GM11168 (cell line): Measurements from ENCODE around the gene CDCA7.

Source experiments
- in situ Hi-C: fragments of 300-500 bp; cut with MboI; formaldehyde crosslinking; loops from one replicate; pipeline ENCODE4 v1.12.0; 2022; ENCODE audit warnings: low sequenced_read_pairs; ENCODE audit not compliant: unreplicated experiment

CDCA7 gene

GRCh38 chr2:173400760-173401159 is 46.1 kb downstream of the CDCA7 start:
- in situ Hi-C loops = loop anchor here (5.0 to 25.0 kb wide), 2 partner anchors 662 to 942 kb away; no protein-coding TSS in a partner anchor

GRCh38 chr2:173401716-173402326 is 47.1 kb downstream of the CDCA7 start:
- in situ Hi-C loops = loop anchor here (5.0 to 25.0 kb wide), 2 partner anchors 660 to 940 kb away; no protein-coding TSS in a partner anchor

- in situ Hi-C loops = loop anchor here (5.0 to 25.0 kb wide), 2 partner anchors 660 to 940 kb away; no protein-coding TSS in a partner anchor
Observed at GRCh38 chr2:173402405-173402974, 47.8 kb downstream of the CDCA7 start.

GRCh38 chr2:173404841-173405750 is 50.4 kb downstream of the CDCA7 start:
- in situ Hi-C loops = loop anchor here (5.0 to 25.0 kb wide), 2 partner anchors 657 to 937 kb away; no protein-coding TSS in a partner anchor

GRCh38 chr2:173407176-173407575 is 52.5 kb downstream of the CDCA7 start:
- in situ Hi-C loops = loop anchor here (25.0 kb wide), 1 partner anchor 655 kb away; no protein-coding TSS in a partner anchor

- in situ Hi-C loops = loop anchor here (25.0 kb wide), 1 partner anchor 655 kb away; no protein-coding TSS in a partner anchor
Observed at GRCh38 chr2:173407646-173408045, 53.0 kb downstream of the CDCA7 start.

- in situ Hi-C loops = loop anchor here (25.0 kb wide), 1 partner anchor 652 kb away; no protein-coding TSS in a partner anchor
Observed at GRCh38 chr2:173410579-173410978, 55.9 kb downstream of the CDCA7 start.

- in situ Hi-C loops = loop anchor here (25.0 kb wide), 1 partner anchor 650 kb away; no protein-coding TSS in a partner anchor
Observed at GRCh38 chr2:173412628-173413027, 58.0 kb downstream of the CDCA7 start.

- in situ Hi-C loops = loop anchor here (25.0 kb wide), 1 partner anchor 647 kb away; no protein-coding TSS in a partner anchor
Observed at GRCh38 chr2:173414823-173415322, 60.2 kb downstream of the CDCA7 start.

GRCh38 chr2:173415431-173416381 is 61.0 kb downstream of the CDCA7 start:
- in situ Hi-C loops = loop anchor here (25.0 kb wide), 1 partner anchor 647 kb away; no protein-coding TSS in a partner anchor

GRCh38 chr2:173416415-173417152 is 61.9 kb downstream of the CDCA7 start:
- in situ Hi-C loops = loop anchor here (25.0 kb wide), 1 partner anchor 646 kb away; no protein-coding TSS in a partner anchor

GRCh38 chr2:173417341-173417740 is 62.7 kb downstream of the CDCA7 start:
- in situ Hi-C loops = loop anchor here (25.0 kb wide), 1 partner anchor 645 kb away; no protein-coding TSS in a partner anchor

- in situ Hi-C loops = loop anchor here (25.0 kb wide), 1 partner anchor 644 kb away; no protein-coding TSS in a partner anchor
Observed at GRCh38 chr2:173417802-173418201, 63.1 kb downstream of the CDCA7 start.
